KOPT-K1 (cell line): ENCODE measurements around the gene LCMT1.
"Not testable (repeated sequence)": the region's sequence is repeated elsewhere in the genome, so short reads cannot be mapped to it uniquely, and the experiment has no call there.

Experiments
- H3K27ac ChIP-seq: fragments of 200-600 bp; sonication (generic); 2 replicates; pipeline ENCODE4 v1.5.1; 2016; ENCODE audit warnings: antibody characterized with exemption, mild to moderate bottlenecking, low read depth, low read length; ENCODE audit not compliant: poor library complexity, severe bottlenecking
- H3K36me3 ChIP-seq: fragments of 200-600 bp; sonication (generic); 2 replicates; pipeline ENCODE4 v1.5.1; 2017; ENCODE audit warnings: antibody characterized with exemption, mild to moderate bottlenecking, low read length, moderate library complexity; ENCODE audit not compliant: insufficient read depth
- H3K9me3 ChIP-seq: fragments of 200-600 bp; sonication (generic); 2 replicates; pipeline ENCODE4 v1.5.1; 2017; ENCODE audit warnings: antibody characterized with exemption, low read length, mild to moderate bottlenecking; ENCODE audit not compliant: insufficient read depth, poor library complexity, severe bottlenecking

LCMT1 gene

DNA sequence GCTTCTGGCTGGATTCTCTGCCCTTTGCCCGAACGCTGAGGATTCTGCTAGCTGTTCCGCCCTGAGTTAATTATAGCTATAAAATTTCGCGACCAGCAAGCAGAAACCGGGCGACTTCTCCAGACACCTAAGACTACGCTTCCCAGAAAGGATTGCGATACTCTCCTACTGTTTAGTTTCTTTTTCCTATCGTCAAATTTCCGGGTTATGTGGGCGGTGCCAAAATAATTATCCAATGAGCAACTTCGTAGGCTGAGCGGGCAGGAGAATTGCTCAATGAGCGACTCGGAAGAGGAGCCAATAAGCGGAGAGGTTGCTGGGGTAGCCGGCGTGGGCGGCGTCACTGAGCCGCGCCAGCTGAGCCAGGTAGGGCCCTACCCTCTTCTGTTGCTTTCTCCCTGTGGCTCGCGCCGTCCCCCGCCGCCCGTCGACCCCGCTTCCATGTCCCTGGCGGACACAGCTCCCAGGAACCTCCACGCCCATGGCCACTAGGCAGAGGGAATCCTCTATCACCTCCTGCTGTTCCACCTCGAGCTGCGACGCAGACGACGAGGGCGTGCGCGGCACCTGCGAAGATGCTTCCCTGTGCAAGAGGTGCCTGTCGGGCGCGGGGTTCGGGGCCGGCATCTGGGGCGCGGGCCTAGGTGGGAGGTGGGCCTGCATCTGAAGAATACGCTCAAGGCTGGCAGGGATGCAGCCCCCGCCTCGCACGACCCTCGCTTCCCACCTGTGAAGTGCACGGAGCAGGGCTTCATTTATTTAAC is at the start of gene LCMT1:
LCMT1 (plus strand) TSS at position 340 of the 764 bp plus-strand sequence; CDS start at position 482, 142 bp downstream.
- Histone ChIP-seq H3K36me3 (peaks cover 4% of the 10 kb centered on the region; the same call in 1 of the 2 replicates), H3K9me3 (no peaks in the 10 kb centered on the region), H3K27ac (peak within 1 kb of the TSS; percentile 62)

- H3K9me3 ChIP-seq = no peaks in the 10 kb centered on the region
- H3K36me3 ChIP-seq = no peaks in the 10 kb centered on the region
- H3K27ac ChIP-seq = no peak overlapping the region
Measured at GRCh38 chr16:25063102-25063501, 48.4 kb upstream of the LCMT1 start.

DNA sequence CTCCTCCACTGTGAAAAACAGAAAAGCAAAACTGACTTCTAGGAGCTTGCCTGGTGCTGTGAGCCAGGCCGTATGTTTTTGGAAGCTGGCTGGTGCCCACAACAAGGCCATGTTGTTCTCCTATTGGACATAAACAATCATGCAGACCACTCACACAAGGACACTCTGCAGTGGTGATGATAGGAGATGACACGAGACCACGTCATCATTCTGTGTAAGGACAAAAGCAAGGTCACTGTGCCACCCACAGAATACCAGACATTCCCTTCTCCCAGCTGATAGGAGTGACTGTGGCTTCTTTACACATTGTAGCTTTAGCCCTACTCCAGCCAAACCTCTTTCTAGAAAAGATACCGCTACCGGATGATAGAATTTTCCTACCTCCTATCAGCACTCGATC is 47.7 kb upstream of the LCMT1 start:
- no peak overlapping the region for H3K27ac ChIP-seq
- H3K36me3 ChIP-seq = no peaks in the 10 kb centered on the region
- no peaks in the 10 kb centered on the region for H3K9me3 ChIP-seq

GRCh38 chr16:25064281-25064680 is 47.3 kb upstream of the LCMT1 start:
- not testable (repeated sequence) for H3K36me3 ChIP-seq, H3K9me3 ChIP-seq, H3K27ac ChIP-seq

GRCh38 chr16:25064937-25065336 is 46.6 kb upstream of the LCMT1 start:
- no peaks in the 10 kb centered on the region for H3K9me3 ChIP-seq
- H3K36me3 ChIP-seq = no peaks in the 10 kb centered on the region
- H3K27ac ChIP-seq = no peak overlapping the region

DNA sequence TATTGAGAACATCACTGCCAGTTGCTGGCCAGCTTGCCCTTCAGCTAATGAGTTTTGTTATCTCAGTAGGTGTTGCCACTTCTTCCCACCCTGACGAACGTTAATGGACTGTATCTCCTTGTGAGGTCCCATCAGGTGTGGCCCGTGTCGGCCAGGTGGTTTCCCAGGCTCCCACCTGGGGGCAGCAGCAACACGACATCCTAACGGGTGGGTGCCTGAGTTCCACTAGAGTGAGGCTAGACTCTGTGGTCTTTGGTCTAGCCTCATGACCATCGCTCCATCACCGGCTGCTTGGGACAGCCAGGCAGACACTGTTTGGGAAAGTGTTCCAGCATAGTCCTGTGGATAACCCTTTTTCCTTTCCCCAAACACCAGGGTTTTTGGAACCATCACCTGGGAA is 45.6 kb upstream of the LCMT1 start:
- Histone ChIP-seq H3K36me3 (no peaks in the 10 kb centered on the region), H3K9me3 (no peaks in the 10 kb centered on the region), H3K27ac (no peak overlapping the region)

- Histone ChIP-seq H3K9me3 (no peaks in the 10 kb centered on the region), H3K27ac (no peak overlapping the region), H3K36me3 (no peaks in the 10 kb centered on the region)
Measured at GRCh38 chr16:25066426-25066746, 45.2 kb upstream of the LCMT1 start.

DNA sequence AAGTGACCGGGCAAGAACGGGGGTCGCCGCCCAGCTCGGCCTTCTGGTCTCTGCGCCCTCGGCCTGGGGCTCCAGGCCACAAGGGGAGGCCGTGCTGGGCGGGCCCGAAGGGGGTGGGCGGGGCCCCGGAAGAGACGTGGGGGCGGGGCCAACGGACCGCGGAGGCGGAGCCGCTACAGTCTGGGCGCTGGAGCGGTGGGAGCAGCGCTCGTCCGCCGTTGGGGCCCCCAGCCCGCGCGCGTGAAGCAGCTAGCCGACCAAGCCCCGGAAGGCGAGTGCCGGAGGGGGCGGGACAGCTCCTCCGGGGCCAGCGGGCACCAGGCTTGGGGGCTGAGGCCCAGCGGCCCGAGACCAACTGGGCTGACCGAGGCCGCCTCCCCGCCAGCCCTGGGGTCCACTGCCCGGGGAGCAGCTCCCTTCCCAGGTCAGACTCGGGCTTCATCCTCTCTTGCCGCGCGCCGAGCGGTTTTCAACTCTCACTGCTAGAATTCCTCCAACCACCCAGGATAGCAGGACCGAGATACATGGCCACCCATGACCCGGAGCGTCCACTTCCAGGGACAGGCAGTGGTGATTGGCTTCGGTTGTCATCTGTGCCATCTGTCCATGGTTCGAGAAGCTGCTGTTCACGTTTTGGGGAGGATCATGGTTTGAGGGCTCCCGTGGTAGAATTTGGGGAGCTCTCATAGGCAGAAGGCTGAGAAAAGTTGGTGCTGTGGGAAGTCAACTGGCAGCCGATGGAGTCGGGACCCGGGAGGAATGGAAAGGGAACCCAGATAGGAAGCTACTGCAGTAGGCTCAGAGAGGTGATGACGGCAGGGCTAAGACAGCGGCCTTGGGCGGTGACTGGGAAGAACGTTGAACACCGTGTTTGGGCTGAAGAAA is 44.6 kb upstream of the LCMT1 start:
- H3K27ac ChIP-seq = no peak overlapping the region

GRCh38 chr16:25073854-25074253 is 37.7 kb upstream of the LCMT1 start:
- H3K9me3 ChIP-seq = peaks cover 11% of the 10 kb centered on the region
- H3K36me3 ChIP-seq = no peaks in the 10 kb centered on the region
- H3K27ac ChIP-seq = no peak overlapping the region

More for the DNA sequence above, 44.6 kb upstream of the LCMT1 start:
- H3K36me3 ChIP-seq = no peaks in the 10 kb centered on the region
- no peaks in the 10 kb centered on the region for H3K9me3 ChIP-seq

GRCh38 chr16:25078386-25078978 is 33.1 kb upstream of the LCMT1 start:
- Histone ChIP-seq H3K27ac (no peak overlapping the region), H3K9me3 (peaks cover 15% of the 10 kb centered on the region)

DNA sequence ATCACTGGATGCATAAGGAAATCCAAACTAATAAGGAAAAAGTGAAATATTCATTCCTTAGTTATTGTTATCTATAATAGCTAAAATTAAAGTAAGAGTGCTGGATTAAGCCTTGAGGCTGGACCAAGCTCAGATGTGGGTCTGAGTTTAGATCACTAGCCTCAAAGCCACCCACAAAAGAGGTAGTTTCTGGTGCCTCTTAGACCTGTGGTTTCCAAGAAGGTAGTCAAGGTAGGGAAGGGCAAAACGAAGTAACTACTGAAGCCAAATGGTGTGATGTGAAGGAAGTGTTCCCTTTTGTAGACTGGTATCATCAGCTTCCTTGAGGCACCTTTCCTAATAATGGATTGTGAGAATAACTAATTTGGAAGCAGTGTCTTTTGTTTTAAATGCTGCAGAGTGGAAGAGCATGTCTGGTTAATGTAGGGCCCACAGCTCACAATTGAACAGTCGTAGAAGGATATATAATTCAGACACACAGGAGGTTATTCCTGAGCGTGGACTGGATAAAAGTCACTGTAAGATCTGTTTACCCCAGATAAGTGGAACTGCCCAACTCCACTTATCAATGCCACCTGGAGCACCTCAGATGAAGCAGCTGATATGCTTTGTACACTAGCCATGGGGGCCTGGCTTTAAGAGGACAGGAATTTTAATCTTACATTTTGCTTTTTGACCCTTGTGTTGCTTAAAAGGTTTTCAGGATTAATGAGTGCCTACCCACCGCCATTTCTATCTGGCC is 31.7 kb upstream of the LCMT1 start:
- H3K36me3 ChIP-seq = no peaks in the 10 kb centered on the region
- peaks cover 15% of the 10 kb centered on the region for H3K9me3 ChIP-seq

More at GRCh38 chr16:25078386-25078978, 33.1 kb upstream of the LCMT1 start:
- H3K36me3 ChIP-seq = no peaks in the 10 kb centered on the region

DNA sequence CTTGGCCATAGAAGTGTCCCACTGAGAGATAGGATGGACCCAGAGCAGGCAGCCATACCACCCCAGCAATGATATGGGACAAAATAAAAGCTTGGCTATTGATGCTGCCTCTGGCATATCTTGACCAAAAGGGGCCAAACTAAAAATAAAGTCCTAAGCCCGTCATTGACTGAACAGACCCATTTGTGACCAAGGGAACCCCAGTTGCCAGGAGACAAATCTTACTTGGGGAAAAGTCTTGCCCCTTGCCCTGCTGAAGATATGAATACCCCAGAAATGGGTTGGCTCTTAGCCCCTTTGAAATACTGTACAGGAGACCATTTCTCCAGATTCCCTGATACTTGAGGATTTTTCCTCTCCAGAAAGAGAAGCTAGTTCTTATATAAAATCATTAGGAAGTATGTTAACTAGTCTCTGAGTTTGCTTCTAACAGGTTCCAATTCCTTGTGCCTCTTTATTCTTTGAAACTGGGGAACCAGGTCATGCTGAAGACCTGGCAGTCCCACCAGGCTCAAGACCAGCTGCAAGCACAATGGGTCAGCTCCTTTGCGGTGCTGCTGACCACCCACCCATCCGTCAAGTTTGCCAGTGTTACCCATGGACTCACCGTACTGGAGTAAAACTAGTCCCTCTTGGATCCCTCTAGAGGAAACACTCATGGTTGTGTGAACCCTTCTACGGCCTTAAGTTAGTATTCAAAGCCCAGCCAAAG is 31.0 kb upstream of the LCMT1 start:
- Histone ChIP-seq H3K27ac (no peak overlapping the region), H3K36me3 (no peaks in the 10 kb centered on the region), H3K9me3 (peaks cover 15% of the 10 kb centered on the region)

More for the DNA sequence above, 31.7 kb upstream of the LCMT1 start:
- H3K27ac ChIP-seq = no peak overlapping the region

- H3K36me3 ChIP-seq = no peaks in the 10 kb centered on the region
- H3K27ac ChIP-seq = no peak overlapping the region
- H3K9me3 ChIP-seq = peaks cover 15% of the 10 kb centered on the region
Measured at GRCh38 chr16:25081702-25082101, 29.8 kb upstream of the LCMT1 start.

DNA sequence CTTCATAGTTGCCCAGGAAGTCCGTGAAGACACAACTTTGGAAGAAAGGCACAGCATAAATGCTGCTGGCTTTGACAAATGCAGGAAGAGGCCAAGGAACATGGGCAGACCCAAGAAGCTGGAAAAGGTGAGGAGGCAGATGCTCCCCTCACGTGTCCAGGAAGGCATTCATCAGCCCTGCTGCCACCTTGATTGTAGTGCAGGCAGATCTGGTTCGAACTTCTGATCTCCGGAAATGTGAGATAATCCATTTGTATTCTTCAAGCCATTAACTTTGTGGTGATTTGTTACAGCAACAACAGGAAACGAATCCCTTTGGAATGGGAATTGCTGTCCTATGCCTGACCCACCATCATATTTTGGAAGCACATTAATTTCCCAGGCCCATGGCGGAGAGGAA is 28.5 kb upstream of the LCMT1 start:
- H3K9me3 ChIP-seq = peaks cover 11% of the 10 kb centered on the region
- no peaks in the 10 kb centered on the region for H3K36me3 ChIP-seq
- H3K27ac ChIP-seq = no peak overlapping the region
